Astrocyte of the cerebellum (primary cell): ENCODE measurements around the gene CTRL.

Experiments
- DNase-seq: peaks from one replicate; pipeline ENCODE4 v3.0.0-alpha.2; 2011; ENCODE audit warnings: low read depth
- H3K4me3 ChIP-seq: 2 replicates; pipeline ENCODE4 v1.5.1; 2011; ENCODE audit warnings: mild to moderate bottlenecking, low read depth, low read length, moderate library complexity
- in situ Hi-C: cut with HindIII; loops from 2 replicates; pipeline ENCODE4 v1.10.0; 2017; ENCODE audit warnings: low sequenced_read_pairs
- TF ChIP-seq, protein P1 (sequence below): IDR thresholded peaks from 2 replicates; pipeline ENCODE4 v1.5.1; 2012; ENCODE audit warnings: low read length, low read depth, moderate library complexity, mild to moderate bottlenecking; ENCODE audit errors: missing control alignments

Gene CTRL

DNA sequence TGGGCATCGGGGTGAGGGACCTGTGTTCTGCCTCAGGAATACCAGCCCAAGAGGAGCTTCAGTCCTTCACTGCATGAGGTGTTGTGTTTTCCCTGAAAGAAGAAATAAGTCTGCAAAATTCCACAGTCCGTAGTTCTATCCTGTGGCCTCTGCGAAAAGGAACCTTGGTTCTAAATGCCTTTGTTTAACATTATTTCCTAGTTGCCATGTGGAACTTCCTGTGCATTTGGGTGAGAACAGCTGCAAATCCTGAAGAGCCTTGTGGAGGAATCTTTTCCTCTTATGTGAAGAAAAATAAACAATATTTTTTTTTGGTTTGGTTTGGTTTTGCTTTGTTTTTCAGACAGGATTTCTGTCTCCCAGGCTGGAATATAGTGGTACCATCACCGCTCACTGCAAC lies 28.8 kb downstream of the CTRL start:
- in situ Hi-C loops = loop anchor here (25.0 kb wide), 1 partner anchor 109 kb away; the partner anchor contains the start of genes DDX28, DPEP2NB and DUS2
- no peak overlapping the region for H3K4me3 ChIP-seq
- TF ChIP-seq, protein P1, sequence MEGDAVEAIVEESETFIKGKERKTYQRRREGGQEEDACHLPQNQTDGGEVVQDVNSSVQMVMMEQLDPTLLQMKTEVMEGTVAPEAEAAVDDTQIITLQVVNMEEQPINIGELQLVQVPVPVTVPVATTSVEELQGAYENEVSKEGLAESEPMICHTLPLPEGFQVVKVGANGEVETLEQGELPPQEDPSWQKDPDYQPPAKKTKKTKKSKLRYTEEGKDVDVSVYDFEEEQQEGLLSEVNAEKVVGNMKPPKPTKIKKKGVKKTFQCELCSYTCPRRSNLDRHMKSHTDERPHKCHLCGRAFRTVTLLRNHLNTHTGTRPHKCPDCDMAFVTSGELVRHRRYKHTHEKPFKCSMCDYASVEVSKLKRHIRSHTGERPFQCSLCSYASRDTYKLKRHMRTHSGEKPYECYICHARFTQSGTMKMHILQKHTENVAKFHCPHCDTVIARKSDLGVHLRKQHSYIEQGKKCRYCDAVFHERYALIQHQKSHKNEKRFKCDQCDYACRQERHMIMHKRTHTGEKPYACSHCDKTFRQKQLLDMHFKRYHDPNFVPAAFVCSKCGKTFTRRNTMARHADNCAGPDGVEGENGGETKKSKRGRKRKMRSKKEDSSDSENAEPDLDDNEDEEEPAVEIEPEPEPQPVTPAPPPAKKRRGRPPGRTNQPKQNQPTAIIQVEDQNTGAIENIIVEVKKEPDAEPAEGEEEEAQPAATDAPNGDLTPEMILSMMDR = no peak
- DNase-seq = no peak

DNA sequence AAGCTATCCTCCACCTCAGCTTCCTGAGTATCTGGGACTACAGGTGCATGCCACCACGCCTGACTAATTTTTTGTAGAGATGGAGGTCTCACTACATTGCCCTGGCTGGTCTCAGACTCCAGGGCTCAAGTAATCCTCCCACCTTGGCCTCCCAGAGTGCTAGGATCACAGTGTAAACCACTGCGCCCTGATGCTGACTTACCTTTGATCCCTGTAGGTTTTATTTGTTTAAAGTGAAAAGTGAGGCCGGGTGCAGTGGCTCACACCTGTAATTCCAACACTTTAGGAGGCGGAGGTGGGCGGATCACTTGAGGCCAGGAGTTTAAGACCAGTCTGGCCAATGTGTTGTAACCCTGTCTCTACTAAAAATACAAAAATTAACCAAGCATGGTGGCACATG lies 29.9 kb downstream of the CTRL start:
- in situ Hi-C loops = loop anchor here (25.0 kb wide), 1 partner anchor 111 kb away; the partner anchor contains the start of genes DDX28, DPEP2NB and DUS2
- TF ChIP-seq, protein P1 = no peak
- DNase-seq = no peak
- H3K4me3 ChIP-seq = no peak overlapping the region

DNA sequence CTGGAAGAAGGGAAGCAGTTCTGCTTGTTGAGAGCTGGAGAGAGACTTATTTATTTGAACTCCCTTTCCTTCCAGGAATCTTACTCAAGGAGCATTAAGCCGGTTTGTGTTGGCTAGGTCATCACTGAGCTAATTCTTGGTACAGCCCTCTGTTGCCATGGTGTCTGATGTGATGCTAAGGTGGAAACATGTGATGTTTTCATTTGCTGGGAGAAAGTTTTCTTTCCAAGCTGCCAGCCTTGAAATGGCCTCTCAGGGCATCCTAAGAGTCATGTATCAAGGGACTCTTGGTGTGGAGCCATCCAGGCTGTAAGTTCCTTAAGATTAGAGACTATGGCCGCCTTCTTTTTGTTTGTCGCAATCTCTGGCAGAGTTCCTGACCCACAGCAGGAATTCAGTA lies 34.4 kb downstream of the CTRL start:
- DNase-seq = no peak
- TF ChIP-seq, protein P1 = no peak
- in situ Hi-C loops = no loop called here

DNA sequence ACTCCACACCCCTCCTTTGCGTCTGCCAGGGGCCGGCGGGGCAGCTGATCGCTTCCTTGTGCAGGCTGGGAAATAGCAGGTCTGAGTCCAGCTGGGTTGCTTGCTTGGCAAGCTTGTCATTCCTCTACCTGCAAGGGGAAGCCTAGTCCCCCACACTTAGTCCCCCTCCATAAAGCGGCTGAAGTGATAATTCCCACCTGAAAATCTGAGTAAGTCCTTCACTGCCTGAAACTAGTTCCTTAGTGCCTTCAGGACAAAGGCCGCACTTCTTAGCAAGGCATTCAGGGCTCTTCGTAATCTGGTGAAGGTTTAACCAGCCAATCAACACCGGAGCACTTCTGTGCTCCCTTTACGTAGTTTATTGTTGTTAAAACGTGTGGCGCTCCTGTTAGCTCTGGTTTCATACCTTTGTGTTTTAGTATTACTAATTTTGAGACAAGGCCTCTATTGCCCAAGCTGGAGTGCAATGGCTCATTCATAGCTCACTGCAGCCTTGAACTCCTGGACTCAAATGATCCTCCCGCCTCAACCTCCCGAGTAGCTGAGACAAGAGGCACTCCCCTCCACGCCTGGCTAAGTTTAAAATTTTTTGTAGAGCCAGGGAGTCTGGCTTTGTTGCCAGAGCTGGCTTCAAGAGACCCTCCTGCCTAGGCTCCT lies 37.8 kb downstream of the CTRL start:
- in situ Hi-C loops = no loop called here
- DNase-seq = no peak
- TF ChIP-seq, protein P1 = no peak
- peak overlapping the region; percentile 94 for H3K4me3 ChIP-seq

More for the DNA sequence above, 34.4 kb downstream of the CTRL start:
- H3K4me3 ChIP-seq = no peak overlapping the region

DNA sequence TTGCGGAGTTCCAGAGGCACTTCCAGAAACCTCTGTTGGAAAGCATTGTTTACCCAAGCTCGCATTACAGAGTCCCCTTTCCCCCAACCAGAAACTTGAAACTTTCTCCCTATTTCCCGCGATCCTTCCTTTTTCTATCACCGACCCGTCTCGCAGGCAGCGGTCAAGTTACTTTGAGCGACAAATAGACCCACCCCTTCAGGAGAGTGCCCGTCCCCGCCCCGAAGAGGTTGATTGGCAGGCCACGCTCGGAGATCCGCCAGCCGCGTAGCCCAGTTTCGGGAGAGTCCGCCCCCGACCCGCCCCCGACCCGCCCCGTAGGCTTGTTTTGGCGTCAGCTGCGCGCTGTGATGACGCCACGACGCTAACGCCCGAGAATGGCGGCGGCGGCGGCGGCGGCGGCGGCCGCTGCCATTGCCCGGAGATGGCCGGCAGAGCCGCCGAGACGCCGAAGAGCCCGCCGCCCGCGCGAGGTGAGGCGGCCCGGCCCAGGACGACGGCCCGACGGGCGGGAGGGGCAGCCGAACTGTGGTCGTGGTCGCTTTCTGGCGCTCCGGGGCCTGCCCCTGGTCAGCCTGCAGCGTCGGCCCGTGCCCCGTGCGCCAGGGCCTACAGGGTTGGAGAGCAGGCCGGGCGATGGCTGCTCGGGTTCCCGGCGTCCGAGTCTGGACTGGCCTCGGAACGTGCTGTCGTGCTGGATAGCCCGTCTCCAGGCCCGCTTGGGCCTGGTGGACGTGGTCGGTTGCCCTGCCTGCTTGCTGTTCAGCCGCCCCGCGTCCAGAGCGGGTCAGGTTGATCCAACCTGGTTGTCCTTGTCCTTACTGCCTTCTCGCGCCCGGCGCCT lies 38.5 kb downstream of the CTRL start, which contains the start of gene PSKH1:
TSS of gene PSKH1 (plus strand) at position 356 of the 844 bp plus-strand sequence. CDS start 15,496 bp downstream, outside the sequence.
- H3K4me3 ChIP-seq = peak within 1 kb of the TSS; percentile 94
- DNase-seq = peak; percentile 87
- in situ Hi-C loops = no loop called here
- TF ChIP-seq, protein P1 = no peak

DNA sequence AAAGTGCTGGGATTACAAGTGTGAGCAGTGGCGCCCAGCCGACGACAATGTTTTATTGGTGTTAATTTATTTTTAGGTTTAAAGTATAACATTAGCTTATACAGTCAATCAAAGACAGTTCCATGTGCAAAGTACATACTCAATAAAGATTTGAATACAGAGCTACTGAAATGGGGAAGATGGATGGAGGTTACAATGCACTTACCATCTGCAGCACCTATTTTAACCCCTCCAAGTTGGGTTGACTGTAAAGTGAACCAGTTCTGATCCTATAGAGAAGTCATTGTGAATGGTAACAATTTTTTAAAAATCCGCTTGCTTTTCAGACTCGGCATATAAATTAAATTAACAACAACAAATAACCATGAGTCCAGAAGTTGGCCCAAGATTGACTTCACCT lies 39.3 kb downstream of the CTRL start:
- H3K4me3 ChIP-seq = peak overlapping the region; percentile 32
- DNase-seq = no peak
- in situ Hi-C loops = no loop called here
- TF ChIP-seq, protein P1 = no peak
